HEK293T (cell line): ENCODE results near the gene MAPT.

Experiments
- BHLHE40 ChIP-seq: fragments of 450-650 bp; IDR thresholded peaks from 2 replicates; pipeline ENCODE4 v1.6.1; 2016; ENCODE audit warnings: mild to moderate bottlenecking, moderate library complexity, borderline replicate concordance
- ELF4 ChIP-seq: fragments of 450-650 bp; IDR thresholded peaks from 2 replicates; pipeline ENCODE4 v1.6.1; 2017; ENCODE audit warnings: antibody characterized with exemption
- FOXA1 ChIP-seq: fragments of 450-650 bp; IDR thresholded peaks from 2 replicates; pipeline ENCODE4 v1.6.1; 2016; ENCODE audit warnings: mild to moderate bottlenecking
- FOXK2 ChIP-seq: fragments of 450-650 bp; IDR thresholded peaks from 2 replicates; pipeline ENCODE4 v1.6.1; 2016; ENCODE audit warnings: mild to moderate bottlenecking
- FOXM1 ChIP-seq: fragments of 450-650 bp; IDR thresholded peaks from 2 replicates; pipeline ENCODE4 v1.6.1; 2017; ENCODE audit warnings: mild to moderate bottlenecking, borderline replicate concordance
- HDGF ChIP-seq: fragments of 450-650 bp; IDR thresholded peaks from 2 replicates; pipeline ENCODE4 v1.6.1; 2017; ENCODE audit warnings: antibody characterized with exemption, borderline replicate concordance
- LEF1 ChIP-seq: fragments of 450-650 bp; IDR thresholded peaks from 2 replicates; pipeline ENCODE4 v1.6.1; 2017; ENCODE audit warnings: mild to moderate bottlenecking, borderline replicate concordance
- NFRKB ChIP-seq: fragments of 450-650 bp; IDR thresholded peaks from 2 replicates; pipeline ENCODE4 v1.6.1; 2016; ENCODE audit warnings: mild to moderate bottlenecking, moderate library complexity
- PKNOX1 ChIP-seq: fragments of 450-650 bp; IDR thresholded peaks from 2 replicates; pipeline ENCODE4 v1.6.1; 2016
- SP1 ChIP-seq: fragments of 450-650 bp; IDR thresholded peaks from 2 replicates; pipeline ENCODE4 v1.6.1; 2017

GRCh38 chr17:45910667-45911066 is 16.3 kb downstream of the MAPT start:
- TF ChIP-seq SP1 (no peak), LEF1 (no peak), HDGF (no peak), BHLHE40 (no peak), FOXK2 (no peak), NFRKB (no peak), PKNOX1 (no peak), ELF4 (no peak), FOXM1 (no peak), FOXA1 (no peak)
